ACC112 (cell line): ENCODE measurements around the gene PIM3.

ENCODE experiments used
- H2AFZ ChIP-seq: fragments of 200-600 bp; sonication (generic); one replicate; pipeline ENCODE4 v1.6.0; 2017; ENCODE audit warnings: antibody characterized with exemption, low read length; ENCODE audit not compliant: unreplicated experiment
- H3K27ac ChIP-seq: fragments of 200-600 bp; sonication (generic); 2 replicates; pipeline ENCODE4 v1.5.1; 2014; ENCODE audit warnings: low read depth, mild to moderate bottlenecking, antibody characterized with exemption, low read length, moderate library complexity
- H3K27me3 ChIP-seq: fragments of 200-600 bp; sonication (generic); 2 replicates; pipeline ENCODE4 v1.6.1; 2014; ENCODE audit warnings: mild to moderate bottlenecking, antibody characterized with exemption, low read length, moderate library complexity, mixed read lengths; ENCODE audit not compliant: insufficient read depth
- H3K36me3 ChIP-seq: fragments of 200-600 bp; sonication (generic); 2 replicates; pipeline ENCODE4 v1.6.1; 2016; ENCODE audit warnings: mild to moderate bottlenecking, antibody characterized with exemption, low read length, moderate library complexity, mixed read lengths; ENCODE audit not compliant: insufficient read depth
- H3K4me1 ChIP-seq: fragments of 200-600 bp; sonication (generic); one replicate; pipeline ENCODE4 v1.6.1; 2016; ENCODE audit warnings: low read length, mixed read lengths; ENCODE audit not compliant: insufficient read depth, unreplicated experiment, control insufficient read depth
- H3K4me3 ChIP-seq: fragments of 200-600 bp; sonication (generic); 2 replicates; pipeline ENCODE4 v1.5.1; 2014; ENCODE audit warnings: mild to moderate bottlenecking, low read depth, low read length
- H3K79me2 ChIP-seq: fragments of 200-600 bp; sonication (generic); one replicate; pipeline ENCODE4 v1.6.0; 2016; ENCODE audit warnings: low read length; ENCODE audit not compliant: control insufficient read depth, unreplicated experiment, insufficient read depth

The PIM3 gene

DNA sequence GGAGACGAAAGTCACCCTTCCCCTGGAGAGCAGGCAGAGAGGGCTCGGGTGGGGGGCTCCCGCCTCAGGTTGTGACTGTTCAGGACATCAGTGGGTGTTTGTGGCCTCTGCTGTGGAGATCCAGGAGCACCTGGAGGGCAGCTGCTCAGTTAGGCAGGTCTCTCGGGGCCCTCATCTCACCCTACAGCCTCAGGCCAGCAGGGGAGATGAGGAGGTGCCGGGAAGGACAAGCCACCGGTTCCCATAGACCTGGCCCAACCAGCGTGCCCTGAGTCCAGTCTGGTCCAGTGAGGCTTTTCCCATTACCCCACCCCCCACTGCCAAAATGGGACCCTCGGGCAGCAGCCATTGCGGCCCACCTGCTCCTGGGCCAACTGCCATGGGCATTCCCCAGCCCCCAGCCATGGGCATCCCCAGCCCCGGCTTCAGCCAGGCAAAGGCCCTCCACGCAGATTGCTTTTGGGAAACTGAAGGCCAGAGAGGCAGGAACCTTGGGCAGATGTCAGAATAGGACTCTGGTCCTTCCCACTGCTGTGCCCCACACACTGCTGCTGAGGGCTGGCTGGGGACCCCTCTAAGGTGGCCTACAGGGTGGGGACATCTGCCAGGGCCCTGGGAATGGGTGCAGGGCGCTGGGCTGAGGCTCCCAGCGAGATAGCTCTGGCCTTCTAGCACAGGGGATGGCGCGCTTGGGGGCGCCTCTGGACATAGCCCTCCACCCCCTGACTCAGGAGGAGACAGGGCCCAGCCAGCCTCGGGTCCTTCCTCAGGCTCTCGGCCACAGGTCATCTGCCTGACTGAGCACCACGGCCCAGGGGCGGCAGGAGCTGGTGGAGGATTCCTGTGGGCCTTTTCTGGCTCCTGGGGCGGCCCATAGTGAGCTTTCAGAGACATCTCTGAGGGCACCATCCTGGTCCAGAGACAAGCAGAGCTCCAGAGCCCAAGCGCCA lies 4.8 kb downstream of the PIM3 start:
- no peak overlapping the region for H3K27ac ChIP-seq
- no peaks in the 10 kb centered on the region for H3K36me3 ChIP-seq
- H3K27me3 ChIP-seq: no peaks in the 10 kb centered on the region
- H2AFZ ChIP-seq: no peak overlapping the region
- peaks cover 27% of the 10 kb centered on the region for H3K4me1 ChIP-seq
- no peak overlapping the region for H3K4me3 ChIP-seq
- peaks cover 25% of the 10 kb centered on the region for H3K79me2 ChIP-seq

DNA sequence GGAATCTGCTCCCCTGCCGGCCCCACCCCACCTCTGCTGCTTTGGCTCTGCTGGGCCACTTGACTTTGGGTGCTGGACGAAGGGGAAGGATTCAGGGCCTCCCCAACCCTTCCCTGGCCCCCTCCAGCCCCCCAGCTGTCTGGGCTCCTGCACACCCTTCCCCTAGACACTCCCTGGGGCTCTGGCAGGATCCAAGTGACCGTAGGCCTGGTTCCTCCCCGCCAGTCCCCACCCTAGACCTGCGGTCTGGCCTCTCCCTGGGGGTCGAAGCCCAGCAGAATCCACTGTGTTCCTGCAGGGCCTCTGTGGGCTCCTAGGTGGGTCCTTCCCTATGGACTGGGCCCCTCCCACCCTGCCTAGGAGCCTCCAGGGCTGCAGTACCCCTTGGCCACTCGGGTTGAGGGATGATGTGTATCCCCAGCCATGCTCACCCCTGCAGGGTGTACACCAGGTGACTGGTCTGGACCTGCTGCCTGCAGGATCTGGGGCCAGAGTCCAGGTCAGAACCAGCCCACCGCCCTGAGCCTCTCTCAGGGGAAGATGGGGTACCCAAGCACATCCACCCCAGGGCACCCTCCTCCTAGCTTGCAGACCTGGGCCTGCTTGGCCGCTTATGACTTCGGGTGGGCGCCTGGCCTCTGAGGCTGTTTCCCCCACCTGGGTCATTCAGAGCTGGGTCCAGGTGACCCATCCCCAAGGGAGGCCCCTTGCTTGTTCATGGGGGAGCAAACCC lies 5.6 kb downstream of the PIM3 start:
- H3K4me1 ChIP-seq: peaks cover 30% of the 10 kb centered on the region
- peaks cover 22% of the 10 kb centered on the region for H3K79me2 ChIP-seq
- H3K4me3 ChIP-seq: no peak overlapping the region

DNA sequence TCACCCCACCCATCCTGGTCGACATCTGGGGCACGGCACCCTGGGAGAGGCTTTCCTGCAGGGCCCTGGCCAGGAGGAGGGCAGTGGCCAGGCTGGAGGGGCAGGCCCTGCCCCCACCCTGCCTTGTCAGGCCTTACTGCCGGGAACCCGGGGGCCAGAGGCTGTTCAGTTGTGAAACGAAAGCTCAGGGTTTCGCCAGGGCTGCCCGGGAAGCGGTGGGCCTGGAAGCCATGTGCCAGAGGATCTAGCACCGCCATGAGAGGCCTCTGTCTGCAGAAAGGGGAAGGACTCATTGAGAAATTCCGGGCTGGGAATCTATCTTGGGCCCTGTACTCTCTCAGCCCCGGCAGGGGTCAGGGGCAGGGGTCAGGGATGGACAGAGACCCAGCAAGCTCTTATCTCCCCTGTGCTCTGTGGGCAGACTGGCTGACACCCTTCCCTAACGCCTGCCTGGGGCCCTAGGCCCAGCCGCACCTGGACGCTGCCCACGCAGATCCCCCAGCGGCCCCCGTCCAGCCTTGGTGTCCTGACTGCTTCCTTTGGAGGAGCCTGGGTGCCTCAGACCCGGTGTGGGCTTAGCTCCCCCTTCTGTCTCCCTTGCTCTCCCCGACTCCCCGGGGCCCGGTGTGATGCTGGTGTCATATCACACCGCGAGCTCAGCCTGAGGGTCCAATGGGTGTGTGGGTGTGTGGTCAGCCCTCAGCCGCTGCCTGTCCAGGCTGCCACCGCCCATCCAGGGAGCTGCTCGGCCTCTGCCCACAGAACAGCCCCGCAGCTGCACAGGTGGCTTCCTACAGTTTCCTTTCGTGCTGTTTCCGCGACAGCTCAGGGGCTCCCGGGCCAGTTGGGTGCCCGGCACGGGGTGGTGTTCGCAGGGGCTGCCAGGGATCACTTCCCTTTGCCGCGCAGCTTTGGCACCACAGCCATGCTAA lies 6.5 kb downstream of the PIM3 start:
- Histone ChIP-seq H3K36me3 (no peaks in the 10 kb centered on the region), H3K79me2 (peaks cover 14% of the 10 kb centered on the region), H3K4me3 (no peak overlapping the region), H3K27ac (no peak overlapping the region), H3K4me1 (peaks cover 30% of the 10 kb centered on the region), H2AFZ (no peak overlapping the region), H3K27me3 (no peaks in the 10 kb centered on the region)

More for the DNA sequence above, 5.6 kb downstream of the PIM3 start:
- Histone ChIP-seq H3K27me3 (no peaks in the 10 kb centered on the region), H3K36me3 (no peaks in the 10 kb centered on the region), H2AFZ (no peak overlapping the region), H3K27ac (no peak overlapping the region)

- Histone ChIP-seq H3K36me3 (no peaks in the 10 kb centered on the region), H3K79me2 (peaks cover 10% of the 10 kb centered on the region), H3K27ac (no peak overlapping the region), H3K4me1 (peaks cover 27% of the 10 kb centered on the region), H2AFZ (no peak overlapping the region), H3K4me3 (no peak overlapping the region), H3K27me3 (no peaks in the 10 kb centered on the region)
Observed at GRCh38 chr22:49967706-49968208, 7.2 kb downstream of the PIM3 start.

DNA sequence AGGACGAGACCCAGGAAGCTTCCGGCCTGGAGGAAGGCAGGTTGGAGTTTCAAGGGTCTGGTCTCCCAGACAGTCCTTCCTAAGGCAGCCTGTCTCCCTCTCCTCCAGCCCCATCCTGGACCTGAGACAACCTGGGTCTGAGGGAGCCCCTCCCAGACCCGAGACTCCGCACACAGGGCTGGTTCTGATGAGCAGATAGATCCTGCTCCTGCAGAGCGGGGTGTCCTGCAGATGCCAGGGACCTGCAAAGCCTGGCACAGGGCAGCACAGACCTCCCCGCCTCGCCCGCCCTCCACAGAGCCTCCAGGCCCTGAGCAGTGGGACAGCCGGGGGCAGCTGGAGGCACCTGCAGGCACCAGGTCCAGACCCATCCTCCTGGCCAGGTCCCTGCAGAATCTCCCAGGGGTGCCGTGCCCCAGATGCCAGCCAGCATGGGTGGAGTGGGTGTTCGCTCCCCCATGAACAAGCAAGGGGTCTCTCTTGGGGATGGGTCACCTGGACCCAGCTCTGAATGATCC lies 7.8 kb downstream of the PIM3 start:
- no peak overlapping the region for H3K27ac ChIP-seq
- no peak overlapping the region for H2AFZ ChIP-seq
- peaks cover 4% of the 10 kb centered on the region for H3K79me2 ChIP-seq
- no peak overlapping the region for H3K4me3 ChIP-seq
- H3K4me1 ChIP-seq: peaks cover 22% of the 10 kb centered on the region
- H3K36me3 ChIP-seq: no peaks in the 10 kb centered on the region
- no peaks in the 10 kb centered on the region for H3K27me3 ChIP-seq

DNA sequence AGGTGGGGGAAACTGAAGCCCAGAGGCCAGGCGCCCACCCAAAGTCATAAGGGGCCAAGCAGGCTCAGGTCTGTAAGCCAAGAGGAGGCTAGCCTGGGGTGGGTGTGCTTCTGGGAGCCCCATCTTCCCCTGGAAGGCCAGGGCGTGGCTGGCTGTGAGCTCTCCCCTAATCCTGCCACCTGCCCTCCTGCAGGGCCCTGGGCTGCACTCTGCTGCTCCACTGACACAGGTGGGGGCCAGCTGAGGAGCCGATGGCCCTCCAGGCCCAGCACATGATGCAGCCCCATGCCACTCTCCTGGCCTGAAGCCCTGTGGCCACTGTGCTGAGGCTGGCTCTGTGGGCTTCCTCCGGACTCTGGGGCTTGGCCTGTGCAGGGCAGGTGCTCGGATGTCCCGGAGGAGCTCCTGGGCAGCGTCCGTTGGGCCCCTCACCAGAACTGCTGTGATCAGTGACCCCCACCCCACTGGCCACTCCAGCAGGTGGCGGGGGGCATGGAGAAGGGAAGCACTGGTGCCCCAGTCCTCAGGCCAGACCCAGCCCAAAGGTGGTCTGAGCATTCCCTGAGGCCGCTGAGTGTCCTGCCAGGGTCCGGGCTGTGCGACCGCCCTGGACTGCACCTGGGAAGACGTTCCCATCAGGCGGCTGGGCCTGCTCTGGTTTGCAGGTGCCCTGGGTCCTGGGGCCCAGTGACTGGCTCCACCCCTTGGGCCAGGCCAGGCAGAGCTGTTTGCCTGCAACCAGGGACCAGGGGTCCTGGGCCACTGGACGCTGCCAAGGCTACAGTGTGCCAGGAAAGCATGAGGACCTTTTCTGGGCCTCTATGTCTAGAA lies 8.5 kb downstream of the PIM3 start:
- peaks cover 22% of the 10 kb centered on the region for H3K4me1 ChIP-seq

GRCh38 chr22:49969751-49970527 lies 9.4 kb downstream of the PIM3 start:
- Histone ChIP-seq H3K4me1 (peaks cover 22% of the 10 kb centered on the region), H3K79me2 (no peaks in the 10 kb centered on the region), H3K4me3 (no peak overlapping the region)

More for the DNA sequence above, 8.5 kb downstream of the PIM3 start:
- Histone ChIP-seq H3K36me3 (no peaks in the 10 kb centered on the region), H3K27me3 (no peaks in the 10 kb centered on the region), H3K79me2 (no peaks in the 10 kb centered on the region), H3K4me3 (no peak overlapping the region), H2AFZ (no peak overlapping the region), H3K27ac (no peak overlapping the region)

GRCh38 chr22:49970528-49971231 lies 10.1 kb downstream of the PIM3 start:
- Histone ChIP-seq H3K4me1 (peaks cover 22% of the 10 kb centered on the region), H3K27me3 (no peaks in the 10 kb centered on the region), H3K27ac (peak overlapping the region; percentile 76), H3K36me3 (no peaks in the 10 kb centered on the region), H2AFZ (no peak overlapping the region), H3K79me2 (no peaks in the 10 kb centered on the region), H3K4me3 (peak overlapping the region; percentile 69)

More at GRCh38 chr22:49969751-49970527, 9.4 kb downstream of the PIM3 start:
- Histone ChIP-seq H3K36me3 (no peaks in the 10 kb centered on the region), H3K27me3 (no peaks in the 10 kb centered on the region), H3K27ac (no peak overlapping the region), H2AFZ (no peak overlapping the region)
